GM13977 (cell line): ENCODE measurements around the gene TSPAN9.

ENCODE experiments used
- DNase-seq: peaks from one replicate; pipeline ENCODE4 v3.0.0; 2012; ENCODE audit warnings: low spot score
- in situ Hi-C: fragments of 300-500 bp; cut with MboI; formaldehyde crosslinking; loops from one replicate; pipeline ENCODE4 v1.12.0; 2022; ENCODE audit warnings: low sequenced_read_pairs, low pct_unique_long_range_greater_than_20kb, mixed read lengths, inconsistent platforms; ENCODE audit not compliant: unreplicated experiment
- TF ChIP-seq, protein P1 (sequence below): IDR thresholded peaks from 2 replicates; pipeline ENCODE4 v1.5.1; 2012; ENCODE audit warnings: mild to moderate bottlenecking, control low read depth; ENCODE audit not compliant: insufficient read depth; ENCODE audit errors: extremely low read depth, missing control alignments

TSPAN9 gene

DNA sequence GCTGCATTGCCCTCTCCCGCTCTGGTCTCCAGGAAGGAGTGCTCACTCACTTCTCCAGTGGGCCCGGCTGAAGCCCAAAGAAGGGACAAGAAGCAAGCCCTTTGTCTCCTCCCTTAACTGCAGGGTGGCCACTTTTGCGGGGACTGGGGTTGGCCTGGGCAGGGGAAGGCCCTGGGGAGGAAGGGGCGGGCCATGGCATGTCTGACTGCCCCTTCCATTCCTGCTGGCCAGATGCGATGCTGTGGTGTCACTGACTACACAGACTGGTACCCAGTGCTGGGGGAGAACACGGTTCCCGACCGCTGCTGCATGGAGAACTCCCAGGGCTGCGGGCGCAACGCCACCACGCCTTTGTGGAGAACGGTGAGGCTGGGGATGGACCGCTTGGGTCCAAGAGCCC lies 203.8 kb downstream of the TSPAN9 start:
- DNase-seq, result no peak
- TF ChIP-seq, protein P1, sequence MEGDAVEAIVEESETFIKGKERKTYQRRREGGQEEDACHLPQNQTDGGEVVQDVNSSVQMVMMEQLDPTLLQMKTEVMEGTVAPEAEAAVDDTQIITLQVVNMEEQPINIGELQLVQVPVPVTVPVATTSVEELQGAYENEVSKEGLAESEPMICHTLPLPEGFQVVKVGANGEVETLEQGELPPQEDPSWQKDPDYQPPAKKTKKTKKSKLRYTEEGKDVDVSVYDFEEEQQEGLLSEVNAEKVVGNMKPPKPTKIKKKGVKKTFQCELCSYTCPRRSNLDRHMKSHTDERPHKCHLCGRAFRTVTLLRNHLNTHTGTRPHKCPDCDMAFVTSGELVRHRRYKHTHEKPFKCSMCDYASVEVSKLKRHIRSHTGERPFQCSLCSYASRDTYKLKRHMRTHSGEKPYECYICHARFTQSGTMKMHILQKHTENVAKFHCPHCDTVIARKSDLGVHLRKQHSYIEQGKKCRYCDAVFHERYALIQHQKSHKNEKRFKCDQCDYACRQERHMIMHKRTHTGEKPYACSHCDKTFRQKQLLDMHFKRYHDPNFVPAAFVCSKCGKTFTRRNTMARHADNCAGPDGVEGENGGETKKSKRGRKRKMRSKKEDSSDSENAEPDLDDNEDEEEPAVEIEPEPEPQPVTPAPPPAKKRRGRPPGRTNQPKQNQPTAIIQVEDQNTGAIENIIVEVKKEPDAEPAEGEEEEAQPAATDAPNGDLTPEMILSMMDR, result no peak
- in situ Hi-C loops, result no loop called here

GRCh38 chr12:3281588-3282383 lies 204.6 kb downstream of the TSPAN9 start:
- in situ Hi-C loops, result no loop called here
- no peak for DNase-seq
- TF ChIP-seq, protein P1, result no peak

DNA sequence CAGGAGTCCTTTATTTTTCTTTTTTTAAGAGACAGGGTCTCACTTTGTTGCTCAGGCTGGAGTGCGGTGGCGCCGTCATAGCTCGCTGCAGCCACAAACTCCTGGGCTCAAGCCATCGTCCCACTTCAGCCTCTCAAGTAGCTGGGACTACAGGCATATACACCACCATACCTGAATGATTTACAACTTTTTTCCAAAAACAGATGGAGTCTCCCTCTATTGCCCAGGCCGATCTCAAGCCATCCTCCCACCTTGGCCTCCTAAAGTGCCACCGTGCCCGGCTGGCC lies 205.1 kb downstream of the TSPAN9 start:
- no peak for DNase-seq
- TF ChIP-seq, protein P1, result no peak
- in situ Hi-C loops, result no loop called here

DNA sequence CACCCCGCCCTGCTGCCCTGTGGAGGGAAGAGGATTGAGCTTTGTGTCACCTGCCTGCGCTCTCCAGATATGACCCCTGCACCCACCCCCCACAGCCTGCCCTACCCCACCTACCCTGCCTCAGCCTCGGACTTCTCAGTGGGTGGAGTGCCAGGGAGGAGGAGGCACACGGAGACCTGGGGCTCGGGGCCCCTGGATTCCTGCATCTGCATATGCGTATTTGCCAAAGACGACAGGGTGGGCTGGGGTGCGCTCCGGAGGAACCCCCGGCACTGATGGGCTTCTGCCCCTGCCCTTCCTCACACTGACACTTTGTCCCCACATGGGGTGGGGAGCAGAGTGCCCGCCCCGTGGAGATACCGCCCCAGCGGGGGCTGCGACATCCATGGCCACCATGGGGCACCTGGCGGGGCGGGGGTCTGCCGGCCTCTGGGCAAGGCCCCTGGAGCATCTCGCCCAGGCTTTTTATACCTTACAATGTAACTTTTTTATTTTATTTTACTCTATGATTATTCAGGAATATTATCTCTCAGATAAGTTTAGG lies 206.0 kb downstream of the TSPAN9 start:
- TF ChIP-seq, protein P1, result no peak
- in situ Hi-C loops, result no loop called here
- no peak for DNase-seq

DNA sequence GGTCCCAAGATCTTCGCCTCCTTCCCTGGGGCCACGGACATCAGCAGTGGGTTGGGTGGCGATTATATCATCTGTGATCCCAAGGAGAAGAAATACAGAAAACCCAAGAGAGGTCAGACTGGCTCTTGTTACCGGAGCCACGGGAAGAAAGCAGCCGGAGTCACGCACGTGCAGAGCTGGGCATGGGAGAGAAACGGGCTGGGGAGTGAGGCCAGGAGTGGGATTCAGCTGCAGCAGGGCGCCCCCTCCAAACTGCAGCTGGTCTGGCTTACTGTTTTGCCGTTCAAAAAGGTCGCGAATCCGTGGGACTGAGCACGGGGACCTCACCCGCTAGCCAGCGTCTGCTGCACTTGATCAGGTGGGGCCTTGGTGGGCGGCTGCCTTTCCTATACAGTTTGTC lies 207.2 kb downstream of the TSPAN9 start:
- TF ChIP-seq, protein P1, result no peak
- DNase-seq, result no peak
- in situ Hi-C loops, result no loop called here

DNA sequence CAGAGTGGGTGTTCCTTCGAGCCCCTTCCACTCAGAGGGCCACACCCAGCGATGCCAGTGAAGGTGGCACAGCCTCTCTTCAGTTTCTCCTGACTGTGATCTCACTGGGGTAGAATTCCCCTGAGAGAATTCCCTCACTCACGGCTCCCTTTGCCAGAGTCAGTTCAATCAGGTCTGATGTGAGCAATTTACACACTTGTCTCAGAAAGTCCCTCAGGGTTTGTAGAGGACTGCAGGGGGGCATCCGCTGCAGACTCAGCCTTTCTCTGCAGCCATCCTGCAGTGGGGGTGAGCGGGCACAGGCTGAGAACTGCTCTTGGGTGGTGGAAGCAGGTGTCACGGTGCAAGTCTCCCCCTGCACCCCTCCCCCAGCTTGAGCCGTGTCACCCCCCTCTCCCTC lies 208.4 kb downstream of the TSPAN9 start:
- TF ChIP-seq, protein P1, result no peak
- in situ Hi-C loops, result no loop called here
- no peak for DNase-seq
